ENCODE measurements around the gene LGALS9. TPM values are rescaled to one million over a fixed set of nuclear protein-coding genes. Genes with fewer than 3 reads are reported as not detected.

LGALS9 gene
- total RNA-seq, 4 donors from 2014 or later = 121 to 214 (median 144) TPM

GRCh38 chr17:27618417-27618816, 12.6 kb upstream of the LGALS9 start:
- no peak for TF ChIP-seq POLR2A (IDR thresholded peaks at IDR 0.05)
- TF ChIP-seq CTCF (IDR thresholded peaks at IDR 0.05) = no peak
- H3K36me3 ChIP-seq = peaks cover 0 to 78% (median 0%) of the 10 kb centered on the region in 3 donors
- no peak for DNase-seq
- no peaks in the 10 kb centered on the region for H3K9me3 ChIP-seq
- no peak overlapping the region for H3K4me3 ChIP-seq
- no peak overlapping the region for H3K27ac ChIP-seq
- H3K4me1 ChIP-seq = no peaks in the 10 kb centered on the region
- no peaks in the 10 kb centered on the region for H3K27me3 ChIP-seq

- Histone ChIP-seq H3K4me1 (no peaks in the 10 kb centered on the region), H3K27me3 (no peaks in the 10 kb centered on the region), H3K27ac (no peak overlapping the region), H3K4me3 (no peak overlapping the region), H3K9me3 (no peaks in the 10 kb centered on the region), H3K36me3 (peaks cover 0 to 84% (median 0%) of the 10 kb centered on the region in 3 donors)
- no peak for DNase-seq
- TF ChIP-seq CTCF (IDR thresholded peaks at IDR 0.05) (no peak), POLR2A (IDR thresholded peaks at IDR 0.05) (no peak)
These were observed 10.3 kb upstream of the LGALS9 start for GRCh38 chr17:27620721-27621120.

GRCh38 chr17:27621536-27621935, 9.5 kb upstream of the LGALS9 start:
- Histone ChIP-seq H3K4me1 (no peaks in the 10 kb centered on the region), H3K9me3 (no peaks in the 10 kb centered on the region), H3K27ac (no peak overlapping the region), H3K36me3 (peaks cover 0 to 83% (median 0%) of the 10 kb centered on the region in 3 donors), H3K4me3 (no peak overlapping the region), H3K27me3 (no peaks in the 10 kb centered on the region)
- no peak for DNase-seq
- no peak for TF ChIP-seq POLR2A (IDR thresholded peaks at IDR 0.05)
- no peak for TF ChIP-seq CTCF (IDR thresholded peaks at IDR 0.05)

GRCh38 chr17:27621942-27622559, 8.9 kb upstream of the LGALS9 start:
- Histone ChIP-seq H3K27me3 (no peaks in the 10 kb centered on the region), H3K36me3 (peaks cover 0 to 77% (median 0%) of the 10 kb centered on the region in 3 donors), H3K27ac (no peak overlapping the region), H3K4me3 (no peak overlapping the region), H3K9me3 (no peaks in the 10 kb centered on the region), H3K4me1 (no peaks in the 10 kb centered on the region)
- TF ChIP-seq CTCF (IDR thresholded peaks at IDR 0.05) (no peak), POLR2A (IDR thresholded peaks at IDR 0.05) (no peak)
- DNase-seq = no peak

GRCh38 chr17:27622986-27623385, 8.0 kb upstream of the LGALS9 start:
- Histone ChIP-seq H3K4me3 (no peak overlapping the region), H3K36me3 (peaks cover 0 to 68% (median 0%) of the 10 kb centered on the region in 3 donors), H3K27me3 (no peaks in the 10 kb centered on the region), H3K4me1 (no peaks in the 10 kb centered on the region), H3K9me3 (no peaks in the 10 kb centered on the region), H3K27ac (no peak overlapping the region)
- no peak for TF ChIP-seq POLR2A (IDR thresholded peaks at IDR 0.05)
- TF ChIP-seq CTCF (IDR thresholded peaks at IDR 0.05) = no peak
- no peak for DNase-seq

Data from Peyer's patch (tissue), 4 donors.